HG03432 (cell line): ENCODE measurements around the gene RCAN2.
"Not testable (repeated sequence)": the region's sequence is repeated elsewhere in the genome, so short reads cannot be mapped to it uniquely, and the experiment has no call there.

ENCODE experiments used
- ATAC-seq: cut with Tn5 transposase; IDR thresholded peaks from one replicate; pipeline ENCODE4 v1.9.1; 2021; ENCODE audit warnings: mild to moderate bottlenecking, moderate library complexity; ENCODE audit not compliant: unreplicated experiment

The RCAN2 gene

GRCh38 chr6:46350714-46351113 lies 140.5 kb downstream of the RCAN2 start:
- ATAC-seq: no peak

DNA sequence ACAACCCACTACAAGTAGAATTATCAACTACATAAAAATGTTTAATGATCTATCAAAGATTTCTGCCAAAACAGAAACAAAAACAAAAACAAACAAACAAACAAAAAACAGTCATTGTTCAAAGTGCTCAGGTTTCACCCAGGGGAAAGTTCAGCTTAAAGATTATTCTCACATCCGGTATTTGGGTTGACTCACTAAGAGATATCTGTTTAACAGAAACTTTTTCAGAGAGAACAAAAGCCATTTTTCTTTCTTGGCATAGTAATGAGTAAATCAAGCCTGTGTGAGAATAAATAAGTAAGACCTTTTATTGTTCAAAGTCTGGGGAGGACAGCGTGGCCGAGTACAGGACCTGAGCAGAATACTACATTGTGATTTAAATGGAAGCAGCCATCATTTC lies 143.6 kb downstream of the RCAN2 start:
- ATAC-seq: peak; percentile 84

DNA sequence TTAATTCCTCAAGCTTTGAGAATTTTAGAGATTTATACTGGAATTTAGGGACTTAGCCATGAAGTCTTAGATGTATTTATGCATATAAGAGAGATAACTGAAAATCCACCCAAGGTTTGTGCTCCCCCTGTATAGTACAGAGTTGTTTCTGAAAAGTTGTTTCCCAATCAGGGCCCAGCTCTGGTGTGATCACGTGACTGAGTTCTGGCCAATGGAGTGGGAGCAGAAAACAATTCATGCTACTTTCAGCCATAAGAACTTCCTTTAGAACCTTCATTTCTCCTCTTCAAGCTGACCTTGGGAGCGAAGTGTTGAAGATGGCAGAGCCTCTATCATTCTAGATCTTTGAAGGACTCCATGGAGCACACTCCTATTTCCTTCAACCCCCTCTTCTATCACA lies 151.0 kb downstream of the RCAN2 start:
- no peak for ATAC-seq

GRCh38 chr6:46338131-46338530 lies 153.1 kb downstream of the RCAN2 start:
- ATAC-seq: peak; percentile 92

DNA sequence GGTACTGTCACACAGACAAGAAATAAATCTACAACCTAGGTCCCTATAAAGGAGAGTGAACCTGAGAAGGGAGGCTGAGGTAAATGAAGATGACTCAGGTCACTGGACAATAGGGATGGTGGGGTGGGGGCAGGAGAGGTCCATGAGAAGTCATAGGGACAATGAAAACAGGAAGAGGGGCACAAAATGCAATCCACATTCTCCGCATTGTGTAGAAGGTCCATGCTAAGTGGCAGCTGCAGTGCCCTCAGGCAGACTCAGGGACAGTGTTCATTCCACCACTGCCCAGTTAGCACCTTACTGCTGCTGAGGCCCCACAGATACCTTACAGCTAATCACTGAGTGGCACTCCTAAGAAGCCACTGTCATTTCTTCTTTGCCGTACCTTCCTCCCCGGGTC lies 156.8 kb downstream of the RCAN2 start:
- no peak for ATAC-seq

GRCh38 chr6:46333481-46333880 lies 157.8 kb downstream of the RCAN2 start:
- ATAC-seq: no peak

DNA sequence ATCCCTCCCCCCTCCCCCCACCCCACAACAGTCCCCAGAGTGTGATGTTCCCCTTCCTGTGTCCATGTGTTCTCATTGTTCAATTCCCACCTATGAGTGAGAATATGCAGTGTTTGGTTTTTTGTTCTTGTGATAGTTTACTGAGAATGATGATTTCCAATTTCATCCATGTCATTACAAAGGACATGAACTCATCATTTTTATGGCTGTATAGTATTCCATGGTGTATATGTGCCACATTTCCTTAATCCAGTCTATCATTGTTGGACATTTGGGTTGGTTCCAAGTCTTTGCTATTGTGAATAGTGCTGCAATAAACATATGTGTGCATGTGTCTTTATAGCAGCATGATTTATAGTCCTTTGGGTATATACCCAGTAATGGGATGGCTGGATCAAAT lies 158.8 kb downstream of the RCAN2 start:
- ATAC-seq: not testable (repeated sequence)

DNA sequence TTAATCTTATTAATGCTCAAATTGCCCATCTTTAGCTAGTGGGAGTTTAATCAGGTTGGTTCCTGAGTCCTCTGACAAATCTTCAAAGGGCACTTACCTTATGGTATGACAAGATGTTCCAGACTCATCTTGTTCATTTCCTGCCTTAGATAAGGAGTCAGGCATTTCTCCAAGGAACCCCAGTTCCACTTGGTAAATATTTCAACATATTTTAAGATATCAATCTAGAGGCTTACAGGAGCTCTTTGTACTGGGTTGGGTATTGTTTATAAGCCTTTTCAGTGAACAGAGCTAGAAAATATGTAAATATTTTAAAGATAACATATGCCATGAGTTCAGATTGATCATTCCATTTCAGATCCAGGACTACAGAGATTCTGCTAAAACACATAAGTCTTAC lies 159.8 kb downstream of the RCAN2 start:
- no peak for ATAC-seq

- no peak for ATAC-seq
Measured at GRCh38 chr6:46329568-46329967, 161.7 kb downstream of the RCAN2 start.

GRCh38 chr6:46327779-46328178 lies 163.5 kb downstream of the RCAN2 start:
- no peak for ATAC-seq

- ATAC-seq: no peak
Measured at GRCh38 chr6:46325561-46326530, 165.4 kb downstream of the RCAN2 start.

DNA sequence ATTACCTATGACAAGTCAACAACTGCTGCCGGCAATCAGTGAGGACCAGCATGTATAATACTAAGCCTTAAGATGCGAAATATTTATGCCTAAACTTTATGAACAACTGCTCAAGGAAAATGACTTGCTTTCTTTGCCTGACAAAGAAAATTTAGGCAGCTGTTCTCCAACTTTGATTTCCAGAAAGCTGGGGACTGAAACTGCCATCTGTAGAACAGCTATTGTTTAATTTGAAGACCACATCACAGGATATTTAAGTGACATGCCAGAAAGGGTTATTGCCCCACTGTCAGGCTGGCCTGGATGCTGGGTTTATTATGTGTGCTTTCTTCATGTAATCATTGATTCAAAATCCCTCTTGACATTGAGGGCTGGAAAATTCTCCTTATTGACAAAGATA lies 166.5 kb downstream of the RCAN2 start:
- no peak for ATAC-seq

DNA sequence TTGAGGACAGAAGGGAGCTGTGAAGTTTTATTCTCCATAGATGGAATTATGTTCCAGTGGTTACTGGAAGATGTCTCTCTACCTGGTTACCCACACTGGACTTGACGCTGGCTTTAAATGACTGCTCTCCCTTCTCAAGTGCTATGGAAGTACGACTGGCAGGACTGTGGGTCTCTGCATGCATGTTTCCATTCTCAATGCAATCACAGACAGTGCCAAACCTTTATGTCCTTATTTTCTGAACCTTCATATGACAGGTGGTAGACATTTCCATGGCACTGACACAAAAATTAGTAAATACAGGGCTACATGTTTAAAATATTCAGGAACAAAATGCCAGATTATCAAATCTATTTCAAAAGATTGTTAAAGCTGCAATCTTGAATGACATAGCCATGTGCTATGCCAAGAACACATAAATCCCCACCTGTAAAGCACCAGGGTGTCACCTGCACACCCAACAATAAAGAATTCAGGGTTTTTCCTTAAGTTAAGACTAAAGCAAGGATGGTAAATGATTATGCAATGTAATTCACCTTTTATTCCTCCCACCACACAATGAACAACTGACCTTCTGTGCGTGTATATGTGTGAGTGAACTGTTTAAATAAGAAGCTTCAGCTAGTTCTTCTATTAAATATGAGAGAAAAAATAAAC lies 167.2 kb downstream of the RCAN2 start:
- ATAC-seq: no peak

GRCh38 chr6:46323312-46323965 lies 167.8 kb downstream of the RCAN2 start:
- ATAC-seq: no peak

GRCh38 chr6:46320505-46320904 lies 170.7 kb downstream of the RCAN2 start:
- no peak for ATAC-seq

- ATAC-seq: no peak
Measured at GRCh38 chr6:46315589-46315988, 175.7 kb downstream of the RCAN2 start.

DNA sequence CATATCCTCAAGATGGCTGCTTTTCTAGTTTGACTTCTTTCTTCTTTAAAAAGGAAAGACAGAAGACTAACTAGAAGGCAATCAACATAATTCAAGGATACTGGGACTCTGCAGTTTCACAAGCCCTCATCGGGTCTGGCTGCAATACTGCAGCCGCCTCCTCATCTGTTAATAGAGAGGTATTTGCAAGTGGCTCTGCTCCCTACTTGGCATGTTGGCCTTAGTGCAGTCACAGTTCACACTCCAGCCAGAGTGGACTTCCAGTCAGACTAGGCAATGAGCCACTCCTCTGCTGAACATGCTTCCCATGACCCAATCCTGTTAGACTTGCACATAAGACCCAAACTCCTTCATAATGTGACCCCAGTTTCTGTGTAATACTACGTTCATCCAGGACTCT lies 178.6 kb downstream of the RCAN2 start:
- ATAC-seq: no peak

DNA sequence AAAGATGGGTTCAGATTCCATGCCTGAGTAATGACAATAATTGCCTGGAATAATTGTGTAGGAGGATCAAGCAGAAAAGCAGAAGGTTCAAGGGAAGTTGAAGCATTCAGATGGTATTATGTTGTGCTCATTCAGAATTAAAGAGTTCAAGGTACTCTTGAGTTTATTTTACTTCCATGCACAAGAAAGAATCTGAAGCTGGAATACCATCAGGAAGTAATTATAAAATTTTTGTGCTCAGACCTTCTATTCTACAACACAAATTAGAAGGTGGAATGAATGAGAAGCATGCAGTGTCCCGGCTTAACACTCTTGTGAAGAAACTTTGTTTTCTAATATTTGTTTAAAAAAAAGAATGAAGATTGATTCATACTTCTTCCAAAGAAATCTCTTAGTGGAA lies 181.1 kb downstream of the RCAN2 start:
- no peak for ATAC-seq

- ATAC-seq: no peak
Measured at GRCh38 chr6:46306431-46306830, 184.8 kb downstream of the RCAN2 start.

GRCh38 chr6:46305833-46306232 lies 185.4 kb downstream of the RCAN2 start:
- no peak for ATAC-seq

DNA sequence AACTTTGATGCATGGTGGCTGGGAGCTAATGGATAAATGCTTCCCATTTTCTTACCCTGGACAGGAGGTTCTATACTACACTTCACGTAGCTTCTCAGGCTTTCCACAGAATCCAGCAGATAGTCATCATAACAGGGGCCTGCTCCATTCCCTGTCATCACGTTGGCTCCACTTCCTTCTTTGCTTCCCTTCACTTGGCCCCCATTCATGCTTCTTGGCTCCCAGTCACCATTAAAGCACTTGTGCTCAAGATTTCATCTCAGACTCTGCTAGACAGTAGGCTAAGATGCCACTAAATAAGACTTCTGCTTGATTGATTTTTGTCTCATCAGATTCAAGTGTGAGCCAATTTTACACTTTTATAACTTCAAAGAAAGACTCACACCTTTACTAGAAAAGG lies 186.0 kb downstream of the RCAN2 start:
- ATAC-seq: no peak

DNA sequence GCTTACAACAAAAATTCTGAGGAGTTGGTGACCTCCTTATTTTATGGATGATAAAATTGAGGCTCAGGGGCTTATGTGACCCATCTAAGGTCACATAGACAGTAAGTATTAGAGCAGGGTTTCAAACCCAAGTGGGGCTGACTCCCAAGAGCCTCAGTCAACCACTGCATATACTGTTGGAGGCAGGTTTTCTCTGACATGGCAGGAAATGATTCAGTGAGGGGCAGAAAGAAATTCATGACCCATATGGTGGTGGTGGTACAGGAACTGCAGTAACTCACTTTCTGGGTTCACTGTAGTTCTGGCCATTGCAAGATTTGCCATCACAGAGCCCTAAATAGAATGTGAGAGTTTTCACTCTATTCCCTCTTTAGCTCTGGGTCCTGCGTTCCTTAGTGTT lies 188.4 kb downstream of the RCAN2 start:
- ATAC-seq: no peak
